Activated naive CD4-positive, alpha-beta T cell treated with anti-CD3 and anti-CD28 coated beads, Interleukin-2, amount 50 U/mL, for 72 hours (primary cell): ENCODE measurements around the gene CAP2. TPM values are rescaled to one million over a fixed set of nuclear protein-coding genes. Genes with fewer than 3 reads are reported as not detected.
"Not testable (repeated sequence)": the region's sequence is repeated elsewhere in the genome, so short reads cannot be mapped to it uniquely, and the experiment has no call there.

Experiments
- ATAC-seq, 2 donors: fragments of 150-1000 bp; cut with Tn5 transposase; 2 replicates each; pipeline ENCODE4 v1.10.0; 2021; ENCODE audit warnings: mild to moderate bottlenecking in 2 of 2, moderate library complexity in 2 of 2
- DNase-seq, 2 donors: peaks; one replicate each; pipeline ENCODE4 v3.0.0; 2021 to 2022; ENCODE audit warnings: low spot score in 2 of 2
- H3K27ac Mint-ChIP-seq, 2 donors: one replicate each; pipeline ENCODE4 v1.8.0; 2022; ENCODE audit warnings: mild to moderate bottlenecking in 2 of 2, mixed read lengths in 2 of 2
- H3K36me3 Mint-ChIP-seq, 2 donors: one replicate each; pipeline ENCODE4 v1.8.0; 2022; ENCODE audit warnings: mixed read lengths in 2 of 2
- H3K9me3 Mint-ChIP-seq, 2 donors: one replicate each; pipeline ENCODE4 v1.8.0; 2022; ENCODE audit warnings: mixed read lengths in 2 of 2
- total RNA-seq, 2 donors: library from RNA; stranded (reverse); gene quantifications; one replicate each; pipeline ENCODE4 v1.2.3, GENCODE V29; 2022

Gene CAP2
- total RNA-seq, 2 donors from 2014 or later, result not detected

DNA sequence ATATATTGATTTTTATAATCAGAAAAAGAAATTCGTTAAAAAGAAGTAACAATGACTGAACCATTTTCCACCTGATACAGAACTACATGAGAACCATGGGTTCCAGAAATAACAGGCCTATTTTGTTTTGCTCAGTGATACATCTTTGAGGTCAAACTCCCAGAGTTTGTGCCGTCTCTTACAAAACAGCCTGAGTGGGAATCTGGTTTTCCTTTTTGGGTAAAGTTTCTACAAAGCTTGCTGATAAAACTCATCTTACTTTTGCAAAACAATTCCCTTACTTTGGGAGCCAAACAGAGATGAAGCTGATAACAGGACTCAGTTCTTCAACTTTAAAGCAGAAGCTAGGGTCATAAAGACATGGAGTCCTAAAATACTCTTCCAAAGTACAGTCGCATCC, 108.0 kb downstream of the CAP2 start:
- H3K9me3 Mint-ChIP-seq, result no peaks in the 10 kb centered on the region
- DNase-seq (no peak), ATAC-seq (no peak)
- no peaks in the 10 kb centered on the region for H3K36me3 Mint-ChIP-seq
- no peak overlapping the region for H3K27ac Mint-ChIP-seq

- DNase-seq (no peak), ATAC-seq (no peak)
- no peaks in the 10 kb centered on the region for H3K9me3 Mint-ChIP-seq
- no peak overlapping the region for H3K27ac Mint-ChIP-seq
- no peaks in the 10 kb centered on the region for H3K36me3 Mint-ChIP-seq
Measured at GRCh38 chr6:17501982-17502704, 108.7 kb downstream of the CAP2 start.

GRCh38 chr6:17503051-17503450, 109.7 kb downstream of the CAP2 start:
- Mint-ChIP-seq H3K9me3 (no peaks in the 10 kb centered on the region), H3K27ac (no peak overlapping the region), H3K36me3 (no peaks in the 10 kb centered on the region)
- DNase-seq (no peak), ATAC-seq (no peak)

DNA sequence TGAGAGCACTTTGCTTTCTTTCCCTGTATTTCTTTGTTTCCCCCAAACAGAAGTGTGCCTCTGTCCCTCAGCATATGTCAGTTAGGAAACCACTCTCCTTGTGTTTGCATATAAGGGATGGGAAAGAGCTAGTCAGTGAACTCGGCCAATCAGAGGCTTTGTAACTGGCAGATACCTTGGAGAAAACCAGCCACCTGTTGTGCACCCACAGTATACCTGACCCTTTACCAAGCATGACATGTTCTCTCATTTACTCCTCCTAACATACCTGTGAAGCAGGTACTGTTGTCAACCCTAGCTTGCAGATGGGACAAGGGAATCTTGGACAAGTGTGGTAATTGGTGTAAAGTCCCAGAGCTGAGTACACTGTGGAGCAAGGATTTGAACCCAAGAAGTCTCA, 110.6 kb downstream of the CAP2 start:
- Mint-ChIP-seq H3K9me3 (no peaks in the 10 kb centered on the region), H3K36me3 (no peaks in the 10 kb centered on the region), H3K27ac (no peak overlapping the region)
- DNase-seq (no peak), ATAC-seq (no peak)

DNA sequence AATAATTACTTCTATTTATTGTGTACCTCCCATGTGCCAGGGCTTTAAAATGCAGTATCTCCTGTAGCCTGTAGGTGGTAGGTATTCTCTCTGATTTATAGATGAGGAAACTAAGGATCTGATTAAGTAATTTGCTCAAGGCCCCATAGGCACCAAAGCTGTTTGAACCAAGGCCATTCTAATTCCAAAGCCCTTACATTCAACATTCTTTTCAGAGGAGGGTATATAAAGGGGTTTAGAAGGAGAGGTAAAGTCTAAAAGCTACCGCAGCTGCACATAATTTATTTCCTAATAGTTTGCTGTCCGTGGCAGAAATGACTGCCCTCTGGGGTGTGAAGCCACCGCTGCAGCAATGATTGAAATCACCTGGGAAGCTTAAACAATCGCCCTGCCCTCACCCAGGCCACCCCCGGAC, 111.7 kb downstream of the CAP2 start:
- DNase-seq (no peak), ATAC-seq (no peak)
- Mint-ChIP-seq H3K27ac (no peak overlapping the region), H3K36me3 (no peaks in the 10 kb centered on the region), H3K9me3 (no peaks in the 10 kb centered on the region)

DNA sequence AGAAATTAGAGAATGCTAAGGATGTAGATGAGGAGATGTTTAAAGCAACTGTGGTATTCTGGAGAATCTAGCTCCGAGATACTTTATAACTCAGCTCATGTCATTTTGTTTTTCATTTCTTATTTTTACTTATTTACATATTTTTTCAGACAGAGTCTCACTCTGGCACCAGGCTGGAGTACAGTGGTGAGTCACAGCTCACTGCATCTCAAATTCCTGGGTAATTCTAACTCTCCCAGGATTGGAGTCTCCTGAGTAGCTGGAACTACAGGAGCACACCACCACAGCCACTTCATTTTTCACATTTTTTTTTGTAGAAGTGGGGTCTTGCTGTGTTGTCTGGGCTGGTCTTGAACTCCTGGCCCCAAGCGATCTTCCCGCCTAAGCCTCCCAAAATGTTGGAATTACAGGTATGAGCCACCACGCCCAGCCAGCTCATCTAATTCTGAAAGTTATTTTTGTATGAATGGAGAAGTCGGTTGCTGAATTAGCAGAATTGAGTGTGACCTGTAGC, 112.4 kb downstream of the CAP2 start:
- DNase-seq, result no peak
- ATAC-seq, result no peak
- H3K36me3 Mint-ChIP-seq, result no peaks in the 10 kb centered on the region
- H3K27ac Mint-ChIP-seq, result no peak overlapping the region
- H3K9me3 Mint-ChIP-seq, result no peaks in the 10 kb centered on the region

DNA sequence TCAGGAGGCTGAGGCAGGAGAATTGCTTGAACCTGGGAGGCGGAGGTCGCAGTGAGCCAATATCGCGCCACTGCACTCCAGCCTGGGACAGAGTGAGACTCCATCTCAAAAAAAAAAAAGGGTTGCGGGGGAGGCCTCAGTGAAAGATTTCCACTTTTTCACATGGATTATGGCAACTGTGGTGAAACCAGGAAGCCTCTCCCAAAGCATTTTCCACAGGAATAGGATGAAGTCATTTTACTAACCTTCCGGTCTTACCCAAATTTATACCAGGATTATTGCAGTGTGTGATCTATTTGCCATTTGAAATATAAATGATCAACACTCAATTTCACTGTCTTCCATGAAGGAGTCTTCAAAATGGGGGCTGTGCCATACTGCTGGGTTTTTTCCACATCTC, 113.1 kb downstream of the CAP2 start:
- DNase-seq, result no peak
- no peaks in the 10 kb centered on the region for H3K9me3 Mint-ChIP-seq
- H3K27ac Mint-ChIP-seq, result no peak overlapping the region
- H3K36me3 Mint-ChIP-seq, result no peaks in the 10 kb centered on the region
- no peak for ATAC-seq

DNA sequence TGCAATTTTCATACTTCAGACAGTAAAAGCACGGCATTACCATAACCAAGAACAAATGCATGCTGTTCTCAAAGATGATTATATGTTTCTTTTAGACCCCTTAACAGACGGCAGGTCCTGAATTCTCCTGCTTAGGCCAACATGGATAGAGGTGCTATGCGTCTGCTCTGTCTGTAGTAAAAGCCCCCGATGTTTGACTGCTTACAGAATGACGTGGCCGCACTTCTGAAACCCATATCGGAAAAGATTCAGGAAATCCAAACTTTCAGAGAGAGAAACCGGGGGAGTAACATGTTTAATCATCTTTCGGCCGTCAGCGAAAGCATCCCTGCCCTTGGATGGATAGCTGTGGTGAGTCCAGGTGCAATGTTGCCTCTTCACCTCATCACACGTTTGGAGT, 113.6 kb downstream of the CAP2 start:
- no peak for DNase-seq
- ATAC-seq, result no peak
- Mint-ChIP-seq H3K27ac (no peak overlapping the region), H3K9me3 (no peaks in the 10 kb centered on the region), H3K36me3 (no peaks in the 10 kb centered on the region)

DNA sequence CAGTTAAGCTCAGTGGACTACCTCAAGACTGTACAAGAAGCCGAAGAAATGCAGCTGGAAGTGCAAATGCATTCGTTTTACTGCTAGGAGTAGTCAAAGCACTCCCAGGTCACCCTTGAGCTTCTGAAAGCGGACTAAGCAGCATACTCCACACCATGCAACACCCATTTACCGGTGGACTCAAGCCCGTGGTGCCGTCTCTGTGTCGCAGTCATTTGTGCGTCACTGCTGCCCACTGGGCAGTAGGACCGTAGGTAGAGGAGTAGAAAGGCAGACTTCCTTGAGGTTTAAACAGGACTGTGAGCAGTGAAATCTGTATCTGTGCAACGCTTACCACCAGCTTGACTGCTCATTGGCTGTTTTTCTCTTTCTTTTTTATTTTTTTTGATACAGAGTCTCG, 117.7 kb downstream of the CAP2 start:
- Mint-ChIP-seq H3K9me3 (no peaks in the 10 kb centered on the region), H3K27ac (no peak overlapping the region), H3K36me3 (no peaks in the 10 kb centered on the region)
- DNase-seq, result no peak
- no peak for ATAC-seq

DNA sequence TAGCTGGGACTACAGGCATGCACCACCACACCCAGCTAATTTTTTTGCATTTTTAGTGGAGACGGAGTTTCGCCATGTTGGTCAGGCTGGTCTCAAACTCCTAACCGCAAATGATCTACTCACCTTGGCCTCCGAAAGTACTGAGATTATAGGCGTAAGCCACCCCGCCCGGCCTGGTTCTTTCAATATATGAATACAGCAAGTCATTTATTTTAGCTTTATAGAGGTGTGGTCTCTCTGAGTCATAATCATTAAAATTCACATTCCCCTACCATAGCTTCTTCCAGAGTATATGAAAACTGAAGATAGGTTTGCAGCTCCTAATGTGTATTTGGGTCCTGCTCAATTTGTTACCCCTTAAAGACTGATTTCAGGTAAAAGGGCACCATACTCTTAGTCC, 118.2 kb downstream of the CAP2 start:
- no peaks in the 10 kb centered on the region for H3K9me3 Mint-ChIP-seq
- no peaks in the 10 kb centered on the region for H3K36me3 Mint-ChIP-seq
- no peak for ATAC-seq
- DNase-seq, result no peak
- H3K27ac Mint-ChIP-seq, result no peak overlapping the region

- ATAC-seq (no peak), DNase-seq (no peak)
- Mint-ChIP-seq H3K36me3 (no peaks in the 10 kb centered on the region), H3K27ac (peak overlapping the region in 1 of 2 donors; percentile 38), H3K9me3 (peaks cover 0 to 4% of the 10 kb centered on the region in 2 donors)
Measured at GRCh38 chr6:17519120-17519519, 125.7 kb downstream of the CAP2 start.

DNA sequence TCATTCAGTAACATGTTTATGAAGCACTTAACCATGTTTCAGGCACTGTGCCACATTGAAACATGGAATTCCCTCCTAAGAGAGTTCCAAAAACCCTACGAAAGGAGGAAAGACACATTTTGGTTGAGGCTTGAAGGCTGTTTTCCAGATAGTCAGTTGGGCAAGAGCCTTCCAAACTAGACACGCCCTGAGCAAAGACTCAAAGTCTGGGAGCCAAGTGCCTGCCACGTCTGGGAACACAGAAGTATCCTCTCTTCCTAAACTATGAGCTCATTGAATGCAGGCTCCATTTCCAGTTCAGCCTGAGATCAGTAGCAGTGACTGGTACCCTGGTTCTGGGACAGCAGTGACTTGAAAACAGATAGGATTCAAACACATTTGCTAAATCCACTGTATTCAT, 132.2 kb downstream of the CAP2 start:
- peaks cover 0 to 8% of the 10 kb centered on the region in 2 donors for H3K9me3 Mint-ChIP-seq
- no peak for DNase-seq
- H3K27ac Mint-ChIP-seq, result no peak overlapping the region
- no peak for ATAC-seq
- no peaks in the 10 kb centered on the region for H3K36me3 Mint-ChIP-seq

- DNase-seq, result no peak
- H3K9me3 Mint-ChIP-seq, result peaks cover 0 to 4% of the 10 kb centered on the region in 2 donors
- no peaks in the 10 kb centered on the region for H3K36me3 Mint-ChIP-seq
- no peak for ATAC-seq
- no peak overlapping the region for H3K27ac Mint-ChIP-seq
Measured at GRCh38 chr6:17527076-17527475, 133.7 kb downstream of the CAP2 start.

- ATAC-seq (no peak), DNase-seq (no peak)
- H3K27ac Mint-ChIP-seq, result no peak overlapping the region
- no peaks in the 10 kb centered on the region for H3K36me3 Mint-ChIP-seq
- H3K9me3 Mint-ChIP-seq, result peaks cover 0 to 2% of the 10 kb centered on the region in 2 donors
Measured at GRCh38 chr6:17530321-17530835, 137.0 kb downstream of the CAP2 start.

DNA sequence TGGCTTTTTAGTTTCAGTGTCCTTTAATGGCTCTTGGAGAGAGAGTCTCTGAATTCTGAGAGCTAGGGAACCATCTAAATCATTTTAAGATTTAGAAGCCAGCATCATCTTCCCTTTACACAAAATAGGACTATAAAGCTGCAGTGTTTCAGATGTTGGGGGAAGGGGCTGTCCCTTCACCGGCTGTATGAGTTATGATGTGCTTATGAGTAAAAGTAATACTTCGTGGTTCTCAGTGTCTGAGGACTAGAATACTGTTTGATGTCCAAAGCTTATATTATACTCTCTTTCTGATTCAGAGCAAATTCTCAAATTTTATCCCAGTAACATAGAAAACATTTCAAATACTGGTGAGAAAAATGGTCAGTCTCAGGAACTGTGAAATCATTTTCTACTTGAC, 143.2 kb downstream of the CAP2 start:
- H3K36me3 Mint-ChIP-seq, result no peaks in the 10 kb centered on the region
- peak in 1 of 2 donors; percentile 12 for DNase-seq
- H3K27ac Mint-ChIP-seq, result no peak overlapping the region
- ATAC-seq, result peak; percentile 100
- H3K9me3 Mint-ChIP-seq, result no peaks in the 10 kb centered on the region

DNA sequence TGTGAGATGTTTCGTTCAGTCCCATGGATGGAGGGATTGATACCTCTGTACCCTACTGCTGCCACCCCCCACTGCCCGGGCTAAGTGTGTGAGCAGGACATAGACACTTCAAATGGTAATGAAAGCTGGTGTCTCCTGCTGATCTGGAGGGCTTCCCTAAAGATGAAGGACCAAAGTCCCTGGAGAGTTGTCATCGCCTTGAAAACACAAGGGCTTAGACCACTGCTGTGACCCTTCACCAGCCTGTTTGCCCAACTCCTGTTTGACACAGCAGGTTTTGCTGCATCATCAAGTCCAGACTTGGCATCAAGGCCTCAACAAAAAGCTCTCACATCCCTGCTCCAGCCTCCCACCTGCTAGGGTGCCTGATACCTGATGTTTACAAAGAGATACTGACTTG, 148.8 kb downstream of the CAP2 start:
- Mint-ChIP-seq H3K27ac (no peak overlapping the region), H3K9me3 (peaks cover 0 to 4% of the 10 kb centered on the region in 2 donors), H3K36me3 (no peaks in the 10 kb centered on the region)
- DNase-seq, result no peak
- no peak for ATAC-seq

GRCh38 chr6:17545681-17546080, 152.3 kb downstream of the CAP2 start:
- DNase-seq, H3K9me3 Mint-ChIP-seq, ATAC-seq, H3K36me3 Mint-ChIP-seq, H3K27ac Mint-ChIP-seq: not testable (repeated sequence)

DNA sequence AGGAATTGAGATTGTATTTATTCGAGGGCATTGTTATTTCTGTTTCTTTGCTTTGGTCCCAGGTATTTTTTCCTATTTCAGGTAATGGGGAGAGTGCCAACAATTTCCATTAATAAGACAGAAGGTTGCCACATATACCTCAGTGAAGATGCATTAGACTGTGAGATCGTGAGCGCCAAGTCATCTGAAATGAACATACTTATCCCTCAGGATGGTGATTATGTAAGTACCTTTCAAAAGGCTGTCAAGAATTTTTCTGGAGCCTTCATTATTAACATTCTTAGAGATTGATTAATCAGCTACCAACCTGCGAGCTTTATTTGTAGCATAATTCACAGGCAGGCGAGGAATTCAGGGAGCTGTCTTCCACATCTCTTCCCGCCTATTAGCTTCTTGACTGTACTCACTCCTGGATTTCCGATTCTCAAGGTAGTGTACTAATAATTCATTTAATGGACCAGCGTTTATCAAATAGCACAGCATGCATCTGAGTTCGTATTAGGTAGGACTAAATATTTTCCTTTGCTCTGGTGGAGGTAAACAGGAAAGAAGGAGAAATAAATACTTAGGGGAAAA, 158.1 kb downstream of the CAP2 start:
- ATAC-seq, result no peak
- no peak for DNase-seq
- Mint-ChIP-seq H3K36me3 (no peaks in the 10 kb centered on the region), H3K27ac (no peak overlapping the region), H3K9me3 (no peaks in the 10 kb centered on the region)
